DOHH2 (cell line): ENCODE measurements around the gene SIX3.

Source experiments
- EZH2phosphoT487 ChIP-seq: fragments of 200-600 bp; sonication (generic); IDR thresholded peaks from 2 replicates; pipeline ENCODE4 v1.6.1; 2017; ENCODE audit warnings: borderline replicate concordance, mild to moderate bottlenecking, antibody characterized with exemption, low read length, moderate library complexity, mixed read lengths
- TF ChIP-seq, protein P1 (sequence below): fragments of 200-600 bp; sonication (generic); IDR thresholded peaks from one replicate; pipeline ENCODE4 v1.5.1; 2014; ENCODE audit warnings: antibody characterized with exemption, mild to moderate bottlenecking, low read depth, low read length; ENCODE audit not compliant: poor library complexity, severe bottlenecking

DNA sequence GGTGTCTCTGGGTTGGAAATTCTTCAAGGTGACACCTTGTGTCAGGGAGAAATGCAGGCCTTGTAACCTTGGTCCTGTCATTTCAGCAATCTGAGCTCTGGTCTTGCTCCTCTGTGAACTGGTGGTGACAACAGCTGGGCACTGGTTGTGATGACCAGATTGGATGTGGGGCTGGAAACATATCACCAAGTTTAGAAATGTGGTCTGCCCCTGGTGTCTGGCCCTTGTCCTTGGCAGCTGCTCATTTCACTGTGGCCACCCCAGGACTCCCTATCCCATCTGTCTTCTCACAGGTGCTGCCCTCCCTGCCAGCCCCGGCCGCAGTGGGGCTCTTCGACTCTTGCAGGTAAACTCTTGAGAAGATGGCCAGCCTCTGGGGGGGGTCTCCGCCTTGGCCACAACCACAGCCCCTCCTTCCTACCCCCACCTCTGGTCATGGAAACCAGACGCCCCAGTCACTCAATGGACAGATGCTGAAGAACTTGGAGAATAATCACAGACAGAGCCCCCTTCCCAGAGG is 20.7 kb downstream of the SIX3 start:
- TF ChIP-seq, protein P1, sequence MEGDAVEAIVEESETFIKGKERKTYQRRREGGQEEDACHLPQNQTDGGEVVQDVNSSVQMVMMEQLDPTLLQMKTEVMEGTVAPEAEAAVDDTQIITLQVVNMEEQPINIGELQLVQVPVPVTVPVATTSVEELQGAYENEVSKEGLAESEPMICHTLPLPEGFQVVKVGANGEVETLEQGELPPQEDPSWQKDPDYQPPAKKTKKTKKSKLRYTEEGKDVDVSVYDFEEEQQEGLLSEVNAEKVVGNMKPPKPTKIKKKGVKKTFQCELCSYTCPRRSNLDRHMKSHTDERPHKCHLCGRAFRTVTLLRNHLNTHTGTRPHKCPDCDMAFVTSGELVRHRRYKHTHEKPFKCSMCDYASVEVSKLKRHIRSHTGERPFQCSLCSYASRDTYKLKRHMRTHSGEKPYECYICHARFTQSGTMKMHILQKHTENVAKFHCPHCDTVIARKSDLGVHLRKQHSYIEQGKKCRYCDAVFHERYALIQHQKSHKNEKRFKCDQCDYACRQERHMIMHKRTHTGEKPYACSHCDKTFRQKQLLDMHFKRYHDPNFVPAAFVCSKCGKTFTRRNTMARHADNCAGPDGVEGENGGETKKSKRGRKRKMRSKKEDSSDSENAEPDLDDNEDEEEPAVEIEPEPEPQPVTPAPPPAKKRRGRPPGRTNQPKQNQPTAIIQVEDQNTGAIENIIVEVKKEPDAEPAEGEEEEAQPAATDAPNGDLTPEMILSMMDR, result no peak
- TF ChIP-seq EZH2phosphoT487, result no peak
